ENCODE measurements around the gene GPR132. TPM values are rescaled to one million over a fixed set of nuclear protein-coding genes. Genes with fewer than 3 reads are reported as not detected.

Gene GPR132
- total RNA-seq, 1 donor from 2014 or later = 0.24 TPM

GRCh38 chr14:105102893-105103292 lies 37.7 kb upstream of the GPR132 start:
- Mint-ChIP-seq H3K27ac (peak overlapping the region; percentile 38), H3K27me3 (peaks cover 15% of the 10 kb centered on the region), H3K36me3 (no peaks in the 10 kb centered on the region), H3K4me3 (no peak overlapping the region), H3K4me1 (ENCODE audit: unreplicated experiment) (no peaks in the 10 kb centered on the region), H3K9me3 (peaks cover 15% of the 10 kb centered on the region)
- TF ChIP-seq CTCF (conservative IDR thresholded peaks at IDR 0.05) = no peak
- no peak for DNase-seq (ENCODE audit: extremely low spot score, unreplicated experiment)

- peaks cover 15% of the 10 kb centered on the region for H3K9me3 Mint-ChIP-seq
These were observed 37.2 kb upstream of the GPR132 start for GRCh38 chr14:105102361-105102870.

GRCh38 chr14:105100910-105101309 lies 35.7 kb upstream of the GPR132 start:
- no peak for DNase-seq (ENCODE audit: extremely low spot score, unreplicated experiment)
- H3K4me1 Mint-ChIP-seq (ENCODE audit: unreplicated experiment) = no peaks in the 10 kb centered on the region
- no peak overlapping the region for H3K4me3 Mint-ChIP-seq
- H3K9me3 Mint-ChIP-seq = peaks cover 15% of the 10 kb centered on the region
- H3K27me3 Mint-ChIP-seq = peaks cover 6% of the 10 kb centered on the region
- no peak for TF ChIP-seq CTCF (conservative IDR thresholded peaks at IDR 0.05)
- peaks cover 5% of the 10 kb centered on the region for H3K36me3 Mint-ChIP-seq
- no peak overlapping the region for H3K27ac Mint-ChIP-seq

More at GRCh38 chr14:105102361-105102870, 37.2 kb upstream of the GPR132 start:
- Mint-ChIP-seq H3K4me3 (peak overlapping the region; percentile 8), H3K36me3 (no peaks in the 10 kb centered on the region), H3K27me3 (peaks cover 15% of the 10 kb centered on the region), H3K27ac (peak overlapping the region; percentile 38), H3K4me1 (ENCODE audit: unreplicated experiment) (no peaks in the 10 kb centered on the region)
- no peak for DNase-seq (ENCODE audit: extremely low spot score, unreplicated experiment)
- no peak for TF ChIP-seq CTCF (conservative IDR thresholded peaks at IDR 0.05)

- no peaks in the 10 kb centered on the region for H3K27me3 Mint-ChIP-seq
- H3K27ac Mint-ChIP-seq = no peak overlapping the region
- TF ChIP-seq CTCF (conservative IDR thresholded peaks at IDR 0.05) = no peak
- peaks cover 8% of the 10 kb centered on the region for H3K36me3 Mint-ChIP-seq
- no peak overlapping the region for H3K4me3 Mint-ChIP-seq
- H3K4me1 Mint-ChIP-seq (ENCODE audit: unreplicated experiment) = no peaks in the 10 kb centered on the region
- DNase-seq (ENCODE audit: extremely low spot score, unreplicated experiment) = no peak
- peaks cover 15% of the 10 kb centered on the region for H3K9me3 Mint-ChIP-seq
These were observed 34.5 kb upstream of the GPR132 start for GRCh38 chr14:105099778-105100177.

- H3K27me3 Mint-ChIP-seq = no peaks in the 10 kb centered on the region
- no peaks in the 10 kb centered on the region for H3K4me1 Mint-ChIP-seq (ENCODE audit: unreplicated experiment)
- no peak overlapping the region for H3K27ac Mint-ChIP-seq
- H3K36me3 Mint-ChIP-seq = peaks cover 8% of the 10 kb centered on the region
- no peak for DNase-seq (ENCODE audit: extremely low spot score, unreplicated experiment)
- peaks cover 8% of the 10 kb centered on the region for H3K9me3 Mint-ChIP-seq
- no peak overlapping the region for H3K4me3 Mint-ChIP-seq
- no peak for TF ChIP-seq CTCF (conservative IDR thresholded peaks at IDR 0.05)
These were observed 33.1 kb upstream of the GPR132 start for GRCh38 chr14:105098316-105098715.

GRCh38 chr14:105097794-105098127 lies 32.5 kb upstream of the GPR132 start:
- H3K27ac Mint-ChIP-seq = no peak overlapping the region
- H3K9me3 Mint-ChIP-seq = peaks cover 8% of the 10 kb centered on the region
- no peak overlapping the region for H3K4me3 Mint-ChIP-seq
- peaks cover 8% of the 10 kb centered on the region for H3K36me3 Mint-ChIP-seq
- DNase-seq (ENCODE audit: extremely low spot score, unreplicated experiment) = no peak
- no peak for TF ChIP-seq CTCF (conservative IDR thresholded peaks at IDR 0.05)
- no peaks in the 10 kb centered on the region for H3K4me1 Mint-ChIP-seq (ENCODE audit: unreplicated experiment)
- H3K27me3 Mint-ChIP-seq = no peaks in the 10 kb centered on the region

Measured in type B pancreatic cell (in vitro differentiated cells).